IMR-90 (cell line): ENCODE measurements around the gene ADGRG1. TPM values are rescaled to one million over a fixed set of nuclear protein-coding genes. Genes with fewer than 3 reads are reported as not detected.

ENCODE experiments used
- ATAC-seq: fragments of 200-7000 bp; cut with Tn5 transposase; 2 replicates; pipeline ENCODE4 v1.9.1; 2020; ENCODE audit warnings: low read depth, mild to moderate bottlenecking, moderate library complexity
- BruUV-seq: library from RNA; stranded (reverse); fragments of 400-500 nt; replicated peaks from 2 replicates; lab custom pipeline; 2021; lab: Mats Ljungman, UMichigan
- CTCF ChIA-PET: fragments of 300-600 bp; formaldehyde crosslinking; extraction: SDS; loops from one replicate; lab custom pipeline; 2021; ENCODE audit warnings: antibody characterized with exemption; lab: Yijun Ruan, JAX
- POLR2A ChIA-PET: fragments of 300-600 bp; sonication (Branson Sonifier 250); formaldehyde crosslinking; loops from one replicate; lab custom pipeline; 2022; ENCODE audit warnings: antibody characterized with exemption; ENCODE audit not compliant: unreplicated experiment; lab: Charles Lee
- DNase-seq: peaks from one replicate; pipeline ENCODE4 v3.0.0; 2013
- H2AFZ ChIP-seq: replicated peaks from 2 replicates; pipeline ENCODE3; 2013; ENCODE audit warnings: low read length, mild to moderate bottlenecking; ENCODE audit not compliant: poor library complexity
- H2AK5ac ChIP-seq: 2 replicates; pipeline ENCODE4 v1.6.1; 2013; ENCODE audit warnings: low read depth, low read length, inconsistent platforms
- H2AK9ac ChIP-seq: replicated peaks from 2 replicates; pipeline ENCODE3; 2013; ENCODE audit warnings: mild to moderate bottlenecking, low read depth, low read length, moderate library complexity; ENCODE audit not compliant: poor library complexity
- H2BK120ac ChIP-seq: 2 replicates; pipeline ENCODE4 v1.6.1; 2013; ENCODE audit warnings: low read depth, low read length, inconsistent platforms
- H2BK15ac ChIP-seq: 3 replicates; pipeline ENCODE4 v1.6.1; 2013; ENCODE audit warnings: low read depth, low read length, inconsistent platforms
- H2BK20ac ChIP-seq: 2 replicates; pipeline ENCODE4 v1.6.1; 2013; ENCODE audit warnings: low read depth, mild to moderate bottlenecking, inconsistent platforms, low read length, moderate library complexity
- H2BK5ac ChIP-seq: 2 replicates; pipeline ENCODE4 v1.6.1; 2013; ENCODE audit warnings: mild to moderate bottlenecking, low read depth, low read length, inconsistent platforms; ENCODE audit not compliant: poor library complexity, severe bottlenecking
- H3K14ac ChIP-seq: replicated peaks from 2 replicates; pipeline ENCODE4 v1.6.1; 2013; ENCODE audit warnings: low read depth, low read length, inconsistent platforms
- H3K18ac ChIP-seq: 2 replicates; pipeline ENCODE4 v1.6.1; 2013; ENCODE audit warnings: low read depth, low read length, control low read depth
- H3K23ac ChIP-seq: 2 replicates; pipeline ENCODE4 v1.6.1; 2013; ENCODE audit warnings: low read depth, low read length, inconsistent platforms
- H3K27ac ChIP-seq: 2 replicates; pipeline ENCODE4 v1.5.1; 2013; ENCODE audit warnings: mild to moderate bottlenecking, control low read depth, low read length; ENCODE audit not compliant: insufficient read depth
- H3K27me3 ChIP-seq: 2 replicates; pipeline ENCODE4 v1.6.1; 2013; ENCODE audit warnings: low read length; ENCODE audit not compliant: control insufficient read depth, insufficient read depth
- H3K36me3 ChIP-seq: 2 replicates; pipeline ENCODE4 v1.6.1; 2013; ENCODE audit warnings: low read length, mixed read lengths; ENCODE audit not compliant: control insufficient read depth, insufficient read depth
- H3K4ac ChIP-seq: 2 replicates; pipeline ENCODE4 v1.6.1; 2013; ENCODE audit warnings: low read depth, low read length, inconsistent platforms
- H3K4me1 ChIP-seq: 2 replicates; pipeline ENCODE4 v1.6.1; 2013; ENCODE audit warnings: low read length, mixed read lengths; ENCODE audit not compliant: control insufficient read depth, insufficient read depth
- H3K4me2 ChIP-seq: 2 replicates; pipeline ENCODE4 v1.6.1; 2013; ENCODE audit warnings: low read depth, mild to moderate bottlenecking, control low read depth, low read length, moderate library complexity
- H3K4me3 ChIP-seq: 2 replicates; pipeline ENCODE4 v1.5.1; 2013; ENCODE audit warnings: low read depth, mild to moderate bottlenecking, control low read depth, low read length, moderate library complexity; ENCODE audit not compliant: insufficient read depth
- H3K56ac ChIP-seq: 2 replicates; pipeline ENCODE4 v1.6.1; 2013; ENCODE audit warnings: low read length, inconsistent platforms; ENCODE audit not compliant: insufficient read depth; ENCODE audit errors: extremely low read depth
- H3K79me1 ChIP-seq, 2 experiments: 2 replicates each; pipeline ENCODE4 v1.6.1; 2013; ENCODE audit warnings: low read length in 2 of 2, inconsistent platforms in 1 of 2, low read depth in 1 of 2
- H3K9ac ChIP-seq: 2 replicates; pipeline ENCODE4 v1.6.1; 2013; ENCODE audit warnings: low read depth, low read length, control low read depth
- H3K9me1 ChIP-seq: 2 replicates; pipeline ENCODE4 v1.6.1; 2013; ENCODE audit warnings: low read length, inconsistent platforms; ENCODE audit not compliant: insufficient read depth
- H3K9me3 ChIP-seq: 2 replicates; pipeline ENCODE4 v1.6.1; 2013; ENCODE audit warnings: low read length; ENCODE audit not compliant: control insufficient read depth, insufficient read depth
- H4K20me1 ChIP-seq: 2 replicates; pipeline ENCODE4 v1.6.1; 2013; ENCODE audit warnings: low read length, inconsistent platforms; ENCODE audit not compliant: insufficient read depth
- H4K5ac ChIP-seq: 2 replicates; pipeline ENCODE4 v1.6.1; 2013; ENCODE audit warnings: mild to moderate bottlenecking, low read depth, low read length, control low read depth
- H4K8ac ChIP-seq, 2 experiments: 2 replicates each; pipeline ENCODE4 v1.6.1; 2013; ENCODE audit warnings: low read depth in 2 of 2, low read length in 2 of 2, control low read depth in 1 of 2, inconsistent platforms in 1 of 2
- H4K91ac ChIP-seq: 2 replicates; pipeline ENCODE4 v1.6.1; 2013; ENCODE audit warnings: low read depth, low read length, inconsistent platforms; ENCODE audit not compliant: insufficient read depth
- MAFK ChIP-seq: IDR thresholded peaks from 2 replicates; pipeline ENCODE4 v1.6.1; 2012; ENCODE audit warnings: low read depth, low read length, improper control_type of control experiment
- MAZ ChIP-seq: IDR thresholded peaks from 2 replicates; pipeline ENCODE4 v1.6.1; 2012; ENCODE audit warnings: low read depth, mild to moderate bottlenecking, low read length, improper control_type of control experiment, moderate library complexity, borderline replicate concordance
- POLR2A ChIP-seq: IDR thresholded peaks from 2 replicates; pipeline ENCODE4 v1.6.1; 2012; ENCODE audit warnings: mild to moderate bottlenecking, low read depth, low read length
- SMC3 ChIP-seq: fragments of 150-350 bp; IDR thresholded peaks from 2 replicates; pipeline ENCODE4 v1.6.1; 2016; ENCODE audit warnings: low read depth, mild to moderate bottlenecking, antibody characterized with exemption, low read length, moderate library complexity
- WGBS, 2 experiments: methylation state at CpG; one replicate each; pipeline versions ENCODE4 v1.1.5 to v1.1.7; 2013; ENCODE audit warnings: missing lambda C conversion rate in 2 of 2; ENCODE audit not compliant: insufficient read length in 1 of 2; ENCODE audit errors: extremely low coverage in 2 of 2; 5-methylcytosine and 5-hydroxymethylcytosine counted together
- dilution Hi-C: fragments of 300-500 bp; cut with HindIII; formaldehyde crosslinking; loops from one replicate; pipeline ENCODE4 v1.14.3; 2018; ENCODE audit warnings: low sequenced_read_pairs; ENCODE audit not compliant: unreplicated experiment
- in situ Hi-C: fragments of 300-500 bp; cut with MboI; formaldehyde crosslinking; loops from 3 replicates; pipeline ENCODE4 v1.14.3; 2019; ENCODE audit warnings: low sequenced_read_pairs, inconsistent platforms, mixed read lengths
- intact Hi-C: fragments of 100-400 bp; cut with micrococcal nuclease; formaldehyde crosslinking; loops from 2 replicates; pipeline ENCODE4 v1.10.0; 2022
- polyA plus RNA-seq, 3 experiments: library from polyadenylated mRNA; depleted of rRNA; stranded (reverse); fragments of >200 nt; gene quantifications; 2 replicates each; pipeline ENCODE4 v1.2.3, GENCODE V29; 2012; ENCODE audit warnings: low replicate concordance in 1 of 3
- total RNA-seq: library from RNA; depleted of rRNA; stranded (reverse); fragments of >200 nt; gene quantifications from 2 replicates; pipeline ENCODE4 v1.2.3, GENCODE V29; 2012
- TF ChIP-seq, protein P1 (sequence below): fragments of 150-350 bp; IDR thresholded peaks from 2 replicates; pipeline ENCODE4 v1.6.1; 2017; ENCODE audit warnings: mild to moderate bottlenecking, antibody characterized with exemption, low read length, low read depth

ADGRG1 gene
- total and polyA plus RNA-seq, 2 of the 4 experiments (the other 2 are of a cell fraction), result 0.90 to 8.4 TPM

DNA sequence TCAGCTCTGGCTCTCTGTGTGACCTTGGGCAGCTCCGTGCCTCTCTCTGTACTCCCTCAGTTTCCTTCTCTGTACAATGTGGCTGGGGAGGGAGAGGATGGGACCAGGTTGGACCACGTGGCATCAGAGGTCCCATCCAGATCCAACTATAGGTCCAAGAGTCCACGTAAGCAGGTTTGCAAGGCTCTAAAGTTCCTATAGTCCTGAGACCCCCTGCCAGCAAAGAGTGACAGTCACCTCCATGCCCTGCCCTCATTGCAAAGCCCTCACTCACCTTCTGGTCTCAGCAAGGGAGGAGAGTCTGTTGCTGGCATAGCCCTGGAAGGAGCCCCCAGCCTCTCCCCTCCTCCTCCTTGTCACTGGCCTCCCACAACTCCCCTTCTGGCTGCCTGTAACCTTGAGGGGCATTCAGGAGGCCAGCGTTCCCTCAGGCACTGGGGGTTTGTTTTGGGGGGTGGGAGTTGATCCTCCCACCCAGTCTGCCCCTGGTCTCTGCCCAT, 60.1 kb downstream of the ADGRG1 start:
- no peak for ATAC-seq
- in situ Hi-C loops, result no loop called here
- Histone ChIP-seq H3K4me1 (no peaks in the 10 kb centered on the region), H3K9me3 (no peaks in the 10 kb centered on the region), H2BK5ac (no peak overlapping the region), H4K91ac (no peak overlapping the region), H4K20me1 (no peaks in the 10 kb centered on the region), H2BK15ac (no peak overlapping the region), H2BK20ac (no peak overlapping the region), H3K56ac (no peak overlapping the region), H3K27ac (no peak overlapping the region), H3K18ac (no peak overlapping the region), H3K4me2 (no peak overlapping the region), H2AK9ac (no peak overlapping the region), H2BK120ac (no peak overlapping the region), H2AK5ac (no peak overlapping the region), H2AFZ (no peak overlapping the region), H3K27me3 (peaks cover 70% of the 10 kb centered on the region), H3K4me3 (no peak overlapping the region), H3K9ac (no peak overlapping the region), H3K79me1 (no peaks in the 10 kb centered on the region), H3K9me1 (no peaks in the 10 kb centered on the region), H3K23ac (no peak overlapping the region), H3K36me3 (no peaks in the 10 kb centered on the region), H3K14ac (no peak overlapping the region), H4K5ac (no peak overlapping the region), H3K4ac (no peak overlapping the region), H4K8ac (no peak overlapping the region)
- POLR2A ChIA-PET, result no interaction called here
- CTCF ChIA-PET, result no interaction called here
- intact Hi-C loops, result no loop called here
- dilution Hi-C loops, result no loop called here
- no CpG with 5 or more reads among the region's 4 CpGs for WGBS, 2 experiments
- no peak for DNase-seq
- BruUV-seq, result no TSS peak
- TF ChIP-seq, protein P1, sequence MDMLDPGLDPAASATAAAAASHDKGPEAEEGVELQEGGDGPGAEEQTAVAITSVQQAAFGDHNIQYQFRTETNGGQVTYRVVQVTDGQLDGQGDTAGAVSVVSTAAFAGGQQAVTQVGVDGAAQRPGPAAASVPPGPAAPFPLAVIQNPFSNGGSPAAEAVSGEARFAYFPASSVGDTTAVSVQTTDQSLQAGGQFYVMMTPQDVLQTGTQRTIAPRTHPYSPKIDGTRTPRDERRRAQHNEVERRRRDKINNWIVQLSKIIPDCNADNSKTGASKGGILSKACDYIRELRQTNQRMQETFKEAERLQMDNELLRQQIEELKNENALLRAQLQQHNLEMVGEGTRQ, result no peak
- TF ChIP-seq POLR2A (no peak), MAZ (no peak), MAFK (no peak), SMC3 (no peak)
